Measurements from ENCODE around the gene GRK3. TPM values are rescaled to one million over a fixed set of nuclear protein-coding genes. Genes with fewer than 3 reads are reported as not detected.

GRK3 gene
- total RNA-seq, 1 donor from 2014 or later, result 36.0 TPM

GRCh38 chr22:25656724-25657123 is 92.2 kb downstream of the GRK3 start:
- intact Hi-C loops (cut with micrococcal nuclease), result no loop called here

GRCh38 chr22:25658633-25659032 is 94.2 kb downstream of the GRK3 start:
- intact Hi-C loops (cut with micrococcal nuclease), result no loop called here

- intact Hi-C loops (cut with micrococcal nuclease), result no loop called here
Measured at GRCh38 chr22:25659413-25659812, 94.9 kb downstream of the GRK3 start.

- intact Hi-C loops (cut with micrococcal nuclease), result no loop called here
Measured at GRCh38 chr22:25660336-25660735, 95.9 kb downstream of the GRK3 start.

- intact Hi-C loops (cut with micrococcal nuclease), result no loop called here
Measured at GRCh38 chr22:25661073-25661472, 96.6 kb downstream of the GRK3 start.

GRCh38 chr22:25663654-25664053 is 99.2 kb downstream of the GRK3 start:
- intact Hi-C loops (cut with micrococcal nuclease), result no loop called here

DNA sequence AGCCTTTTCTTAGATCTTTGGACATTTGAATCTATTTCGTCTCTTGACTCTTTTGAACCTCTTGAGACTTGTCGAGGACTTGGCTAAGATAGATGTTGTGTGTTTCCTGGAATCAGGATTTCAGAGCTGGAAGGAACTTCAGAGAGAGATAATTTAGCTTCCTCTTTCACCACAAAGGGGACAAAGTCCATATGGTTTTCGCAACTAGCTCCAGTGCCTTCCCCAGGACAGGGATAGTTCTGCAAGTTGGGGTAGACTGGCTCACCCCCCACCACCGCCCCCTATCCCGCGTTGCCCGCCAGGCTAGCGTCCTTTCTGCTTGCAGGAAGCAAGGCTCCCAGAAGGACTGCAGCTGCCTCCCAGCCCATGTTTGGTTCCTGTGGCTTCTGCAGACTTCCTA is 101.8 kb downstream of the GRK3 start:
- intact Hi-C loops (cut with micrococcal nuclease), result no loop called here

DNA sequence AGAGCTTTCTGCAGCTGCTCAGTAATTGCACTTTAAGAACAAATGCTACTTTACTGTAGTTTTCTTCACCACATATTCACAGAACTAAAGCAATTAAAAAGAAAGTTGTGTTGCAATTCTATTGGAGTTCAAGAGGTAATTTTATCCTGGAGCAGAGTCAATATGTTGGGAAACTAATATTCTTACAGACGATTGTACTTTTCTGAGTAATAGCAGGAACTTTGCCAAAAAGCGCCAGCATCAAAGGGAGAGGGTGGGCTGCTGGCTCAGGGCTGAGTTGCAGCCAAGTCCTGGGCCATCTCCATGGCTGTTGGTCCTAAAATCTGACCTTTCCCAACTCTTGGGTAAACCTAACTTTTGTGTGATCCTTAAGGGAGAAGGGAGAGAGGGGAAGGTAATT is 104.0 kb downstream of the GRK3 start:
- intact Hi-C loops (cut with micrococcal nuclease), result no loop called here

DNA sequence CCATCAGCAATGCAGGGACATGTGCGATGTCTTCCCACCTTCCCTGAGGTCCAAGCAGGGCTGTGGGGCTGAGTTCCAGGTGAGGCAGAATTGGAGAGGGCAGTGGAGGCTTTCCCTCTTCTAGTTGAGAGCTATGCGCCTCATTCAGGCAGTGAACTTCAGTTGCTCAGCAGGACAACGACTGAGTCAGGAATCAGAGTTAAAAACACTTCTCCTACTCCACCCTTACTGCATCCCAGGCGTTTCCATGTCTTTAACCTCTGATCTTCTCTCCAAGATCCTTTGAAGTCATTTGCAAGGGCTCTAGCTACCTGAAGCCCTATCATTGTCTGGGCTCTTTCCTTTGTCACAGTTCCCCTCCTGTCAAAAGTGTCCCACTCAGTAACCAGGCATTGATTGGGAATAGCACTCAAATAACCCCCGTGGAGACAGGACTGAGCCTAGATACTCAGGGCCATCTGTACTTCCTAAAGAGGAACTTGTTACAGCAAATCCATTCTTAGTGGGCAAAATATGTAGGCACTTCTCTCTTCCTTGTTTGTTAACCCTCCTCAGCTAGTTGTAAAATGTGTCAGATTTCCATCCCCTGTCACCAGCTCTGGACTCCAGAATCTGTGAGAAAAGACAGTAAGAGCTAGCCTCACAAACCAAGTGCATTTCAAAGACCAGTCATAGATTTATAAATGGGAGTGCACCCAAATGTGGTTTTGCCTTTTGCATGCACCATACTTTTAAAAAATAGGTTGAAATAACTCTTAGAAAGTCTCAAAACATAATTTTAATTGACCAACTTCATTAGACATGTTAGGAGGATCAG is 105.0 kb downstream of the GRK3 start:
- intact Hi-C loops (cut with micrococcal nuclease), result no loop called here

- intact Hi-C loops (cut with micrococcal nuclease), result no loop called here
Measured at GRCh38 chr22:25670070-25670461, 105.6 kb downstream of the GRK3 start.

DNA sequence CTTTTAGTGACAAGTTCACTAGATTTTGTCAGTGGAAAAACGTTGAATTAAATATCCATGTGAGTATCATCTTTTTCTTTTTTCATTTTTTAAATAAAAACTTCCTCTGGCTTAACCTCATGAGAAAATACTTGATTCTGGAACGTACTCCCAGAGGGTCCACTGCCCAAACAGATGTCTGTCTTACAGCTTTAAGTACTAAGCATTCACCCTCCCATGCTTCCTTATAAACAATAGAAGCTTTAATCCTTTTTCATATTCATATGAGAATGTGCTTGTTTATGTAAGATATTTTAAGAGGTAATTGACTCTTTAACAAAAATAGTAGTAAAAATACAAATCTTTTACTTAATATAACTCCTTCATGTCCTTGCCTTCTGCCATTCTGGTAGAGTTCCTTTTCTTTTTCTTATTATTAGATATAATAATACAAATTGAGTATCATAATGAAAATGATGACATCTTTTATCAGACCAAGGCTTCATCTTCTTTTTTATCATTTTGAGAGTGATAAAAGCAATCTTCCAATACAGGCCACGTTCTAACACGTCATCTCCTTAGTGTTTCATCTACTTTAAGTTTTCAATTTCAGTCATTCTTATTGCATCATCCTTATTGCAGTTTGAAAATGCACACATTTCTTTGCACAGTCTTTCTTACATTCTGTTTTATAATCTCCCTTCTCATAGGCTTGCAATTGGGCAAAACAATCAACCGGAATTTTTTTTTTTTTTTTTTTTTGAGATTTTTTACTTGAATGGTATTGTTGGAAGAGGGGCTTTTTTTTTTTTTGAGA is 108.0 kb downstream of the GRK3 start:
- intact Hi-C loops (cut with micrococcal nuclease), result no loop called here

- intact Hi-C loops (cut with micrococcal nuclease), result no loop called here
Measured at GRCh38 chr22:25673713-25674112, 109.2 kb downstream of the GRK3 start.

- intact Hi-C loops (cut with micrococcal nuclease), result no loop called here
Measured at GRCh38 chr22:25677631-25678030, 113.2 kb downstream of the GRK3 start.

- intact Hi-C loops (cut with micrococcal nuclease), result no loop called here
Measured at GRCh38 chr22:25680051-25680450, 115.6 kb downstream of the GRK3 start.

- intact Hi-C loops (cut with micrococcal nuclease), result no loop called here
Measured at GRCh38 chr22:25680956-25681355, 116.5 kb downstream of the GRK3 start.

DNA sequence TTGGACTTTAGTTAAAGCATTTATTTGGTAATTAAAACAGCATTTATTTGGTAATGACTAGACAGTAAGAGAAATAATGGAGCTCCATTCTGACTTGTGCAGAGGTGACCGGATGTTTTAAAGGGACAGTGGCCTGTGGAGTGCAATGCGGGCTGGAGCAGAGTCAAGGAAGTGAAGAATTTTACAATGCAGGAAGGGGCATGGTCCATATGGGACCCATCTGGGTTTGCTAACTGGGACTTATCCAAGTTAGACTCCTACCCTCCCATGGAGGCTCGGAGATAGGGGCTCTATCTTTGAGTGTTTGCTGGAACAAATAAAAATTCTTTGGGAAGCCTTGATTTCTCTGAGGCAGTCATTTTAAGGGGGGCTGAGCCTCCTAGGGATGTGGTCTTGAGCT is 117.6 kb downstream of the GRK3 start:
- intact Hi-C loops (cut with micrococcal nuclease), result no loop called here

DNA sequence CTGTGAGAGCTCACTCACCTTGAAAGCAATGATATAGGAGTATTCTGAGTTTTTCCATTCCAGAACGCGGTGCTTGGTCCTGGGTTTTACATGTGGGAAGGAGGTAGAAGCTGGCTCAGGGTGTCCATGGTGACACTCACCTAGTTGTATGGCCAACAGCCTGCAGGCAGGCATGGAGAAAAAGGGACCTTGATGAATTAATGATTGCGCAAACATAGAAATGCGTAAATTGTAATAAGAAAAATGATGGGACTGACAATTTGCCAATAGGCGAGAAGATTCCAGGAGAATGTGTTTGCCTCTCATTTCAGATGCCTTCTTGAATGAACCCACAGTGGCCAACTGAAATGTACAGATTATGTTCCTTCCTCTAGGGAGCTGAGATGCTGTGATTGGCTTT is 124.2 kb downstream of the GRK3 start:
- intact Hi-C loops (cut with micrococcal nuclease), result no loop called here

DNA sequence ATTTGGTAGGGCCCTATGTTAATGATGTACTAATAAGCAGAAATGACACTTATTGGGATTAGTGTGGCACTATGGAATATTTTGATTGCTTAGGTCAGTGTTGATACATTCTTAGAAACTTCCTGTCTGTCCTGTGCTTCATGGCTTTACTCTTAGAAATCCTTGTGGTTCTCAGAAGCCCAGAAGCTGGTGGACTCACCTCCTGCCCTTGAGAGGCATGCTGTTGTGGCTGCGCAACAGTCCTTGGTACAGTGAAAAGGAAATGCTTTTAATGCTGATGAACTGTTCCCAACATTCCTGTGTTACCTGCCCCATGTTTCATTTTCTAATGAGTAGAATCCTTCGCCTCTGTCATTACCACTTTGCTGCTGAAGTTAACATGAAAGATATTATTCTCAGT is 125.2 kb downstream of the GRK3 start:
- intact Hi-C loops (cut with micrococcal nuclease), result no loop called here

DNA sequence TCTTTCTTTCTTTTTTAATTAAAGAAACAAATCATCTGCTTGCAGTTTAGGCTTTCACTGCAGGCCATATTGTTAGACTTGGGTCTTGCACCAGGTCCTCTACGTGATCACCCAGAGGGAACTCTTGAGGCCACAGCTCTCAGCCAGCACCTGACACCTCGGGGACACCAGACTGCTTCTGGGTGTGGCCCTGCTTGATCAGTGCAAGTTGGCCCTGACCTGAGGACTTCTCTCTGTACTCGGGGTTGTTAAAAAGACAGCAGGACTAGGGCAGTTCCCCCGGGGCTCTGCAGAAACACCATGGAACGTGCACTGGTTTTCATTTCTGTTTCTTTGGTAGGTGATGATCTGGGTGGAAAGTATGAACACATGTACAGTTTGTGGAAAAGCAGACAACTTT is 126.3 kb downstream of the GRK3 start:
- intact Hi-C loops (cut with micrococcal nuclease), result no loop called here

GRCh38 chr22:25692397-25693267 is 128.2 kb downstream of the GRK3 start:
- intact Hi-C loops (cut with micrococcal nuclease), result no loop called here

GRCh38 chr22:25693268-25693565 is 128.7 kb downstream of the GRK3 start:
- intact Hi-C loops (cut with micrococcal nuclease), result no loop called here
